Fibroblast of the conjunctiva (primary cell): ENCODE data around the gene NR3C2.

ENCODE experiments used
- DNase-seq: peaks from one replicate; pipeline ENCODE4 v3.0.0-alpha.2; 2010; ENCODE audit warnings: low read depth

Gene NR3C2

DNA sequence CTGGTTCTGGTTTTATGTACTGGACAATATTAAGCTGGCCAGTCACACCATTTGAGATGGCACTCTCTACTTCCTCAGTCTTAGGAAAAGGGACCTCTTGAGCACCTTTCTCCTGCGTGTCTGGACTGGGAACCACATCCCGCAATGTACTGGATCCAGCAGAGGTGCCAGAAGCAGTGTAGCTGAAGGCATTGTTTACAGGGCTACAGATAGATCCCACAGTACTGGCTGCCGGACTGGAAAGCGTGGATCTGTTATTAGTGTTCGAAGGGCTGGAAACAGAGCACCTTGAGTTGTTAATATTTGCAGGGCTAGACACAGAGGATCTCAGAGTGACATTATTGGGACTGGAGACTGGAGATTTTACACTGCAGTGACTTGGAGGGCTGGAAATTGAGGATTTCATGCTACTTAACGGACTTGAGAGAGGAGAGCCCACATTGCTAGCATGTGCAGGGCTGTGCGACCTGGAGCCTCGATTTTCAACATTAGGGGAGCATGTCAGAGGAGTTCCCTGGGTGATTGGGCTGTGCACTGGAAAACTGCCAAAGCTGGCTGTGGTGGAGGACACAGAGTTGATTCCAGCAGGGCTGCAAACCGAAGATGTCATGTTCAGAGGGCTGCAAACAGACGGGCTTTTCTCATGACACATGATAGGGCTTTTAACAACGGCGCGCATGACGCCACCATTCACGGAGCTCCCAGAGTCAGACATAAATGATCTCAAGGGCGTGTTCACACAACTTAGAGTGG is 6.4 kb downstream of the NR3C2 start:
- no peak for DNase-seq

DNA sequence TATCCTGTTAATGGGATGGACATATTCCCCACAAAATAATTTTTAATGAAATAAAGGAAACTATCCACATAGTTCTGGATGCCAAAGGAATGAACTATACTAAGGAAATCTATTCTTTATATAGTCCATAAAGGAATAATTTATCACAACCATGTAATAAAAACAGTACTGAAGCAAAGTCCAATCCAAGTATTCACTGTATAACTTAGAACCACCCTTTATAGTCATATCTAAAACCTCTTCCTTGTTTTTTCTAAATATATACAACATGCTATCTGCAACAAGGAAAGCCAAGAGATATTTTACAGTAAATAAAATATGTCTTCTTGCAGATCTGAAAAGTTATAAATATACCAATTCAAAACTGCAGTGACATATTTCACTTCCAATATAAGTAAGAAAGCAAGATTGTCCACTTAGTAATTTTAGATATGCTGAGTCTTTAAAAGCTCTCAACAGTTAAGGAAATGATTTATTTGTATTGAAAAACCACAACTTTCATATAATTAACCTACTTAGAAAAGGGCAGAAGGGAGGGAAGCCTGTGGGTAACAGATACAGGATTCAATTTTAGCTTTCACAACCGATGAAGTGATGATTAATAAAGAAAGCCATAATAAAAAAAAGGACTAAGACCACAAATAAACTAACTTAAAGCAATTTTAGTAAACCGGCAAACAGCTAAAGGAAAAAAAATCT is 8.0 kb downstream of the NR3C2 start:
- DNase-seq = no peak

DNA sequence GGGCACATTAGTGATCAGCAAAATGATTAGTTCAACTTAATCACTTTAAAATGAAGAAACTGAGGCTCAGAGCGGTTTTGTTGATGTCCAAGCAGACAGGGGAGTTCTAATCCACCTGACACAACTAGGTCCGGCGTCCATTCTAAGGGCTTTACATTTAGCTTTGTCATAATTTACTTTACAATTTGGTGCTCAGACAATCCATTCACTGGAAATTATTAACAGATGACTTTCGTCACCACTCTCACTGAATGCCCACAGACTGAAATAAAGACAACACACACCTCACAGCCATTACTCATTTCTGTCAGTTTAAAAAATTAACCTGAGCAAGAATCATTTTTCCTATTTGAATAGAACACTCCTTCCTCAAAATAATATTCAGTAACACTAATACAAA is 10.8 kb downstream of the NR3C2 start:
- DNase-seq = no peak

DNA sequence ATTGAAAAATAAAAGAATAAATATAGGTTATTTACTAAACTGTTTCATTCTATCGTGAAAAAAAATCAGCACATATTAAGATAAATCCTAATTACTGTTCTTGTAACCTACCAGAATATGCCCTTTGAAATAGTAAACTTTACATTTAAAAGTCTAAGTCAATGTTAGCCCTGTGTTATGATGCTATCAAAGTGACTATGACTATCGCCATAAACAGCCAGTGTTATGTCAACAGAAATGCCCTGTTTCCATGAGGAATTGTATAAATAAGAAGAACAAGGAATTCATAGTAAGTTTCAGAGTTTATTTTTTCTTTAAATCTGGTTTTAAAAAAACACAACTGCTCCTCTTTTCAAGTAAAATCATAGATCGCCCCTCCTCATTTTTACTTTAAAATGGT is 11.4 kb downstream of the NR3C2 start:
- DNase-seq = no peak

GRCh38 chr4:148429206-148429605 is 13.0 kb downstream of the NR3C2 start:
- no peak for DNase-seq

DNA sequence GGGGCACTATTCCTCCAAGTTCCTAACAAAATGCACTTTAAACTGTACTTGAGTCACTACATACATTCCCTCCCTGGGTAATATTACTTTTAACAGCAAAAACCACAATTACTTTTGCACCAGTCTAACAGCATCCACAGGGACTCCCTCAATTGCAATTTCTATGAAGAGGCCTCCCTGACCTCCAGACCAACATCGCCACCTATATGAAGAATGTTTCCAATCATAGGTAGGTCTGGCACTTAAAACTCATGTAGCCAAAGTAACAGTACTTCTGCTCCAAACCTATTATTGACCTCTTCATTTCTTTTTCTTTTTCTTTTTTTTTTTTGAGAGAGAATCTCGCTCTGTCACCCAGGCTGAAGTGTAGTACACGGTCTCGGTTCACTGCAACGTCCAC is 15.6 kb downstream of the NR3C2 start:
- no peak for DNase-seq

DNA sequence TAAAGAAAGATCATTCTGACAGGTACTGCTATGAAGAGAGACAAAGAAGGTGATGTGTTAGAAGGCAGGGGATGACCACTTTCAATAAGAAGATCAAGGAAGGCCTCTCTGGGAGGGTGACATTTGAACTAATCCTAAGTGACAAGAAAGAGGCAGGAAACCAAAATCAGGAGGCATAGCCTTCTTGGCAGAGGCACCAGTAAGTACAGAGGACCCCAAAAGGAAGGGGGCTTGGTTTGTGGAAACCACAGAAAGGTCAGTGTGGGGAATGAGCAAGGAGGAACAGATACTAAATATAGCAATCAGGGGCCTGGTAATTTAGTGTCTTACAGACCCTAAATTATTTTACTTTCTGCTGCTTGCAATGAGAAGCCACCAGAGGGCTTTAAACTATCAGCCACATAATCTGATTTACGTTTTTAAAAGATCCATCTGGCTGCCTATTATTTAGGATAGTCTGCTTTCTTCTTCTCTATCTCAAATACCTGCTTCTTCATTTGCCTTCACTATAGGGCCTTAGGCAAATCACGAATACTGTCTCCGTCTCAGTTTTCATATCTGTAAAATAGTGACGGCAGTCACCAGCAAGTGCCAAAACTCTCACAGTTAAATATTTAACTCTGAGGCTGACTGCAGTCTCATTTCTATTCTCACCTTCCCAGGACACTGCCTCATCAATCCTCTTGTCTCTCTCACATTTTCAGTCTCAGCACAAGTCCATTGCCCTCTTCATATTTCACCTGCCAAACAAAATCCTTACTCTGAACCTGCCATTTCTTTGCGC is 16.7 kb downstream of the NR3C2 start:
- DNase-seq = no peak

- DNase-seq = no peak
Measured at GRCh38 chr4:148420397-148420796, 21.8 kb downstream of the NR3C2 start.

DNA sequence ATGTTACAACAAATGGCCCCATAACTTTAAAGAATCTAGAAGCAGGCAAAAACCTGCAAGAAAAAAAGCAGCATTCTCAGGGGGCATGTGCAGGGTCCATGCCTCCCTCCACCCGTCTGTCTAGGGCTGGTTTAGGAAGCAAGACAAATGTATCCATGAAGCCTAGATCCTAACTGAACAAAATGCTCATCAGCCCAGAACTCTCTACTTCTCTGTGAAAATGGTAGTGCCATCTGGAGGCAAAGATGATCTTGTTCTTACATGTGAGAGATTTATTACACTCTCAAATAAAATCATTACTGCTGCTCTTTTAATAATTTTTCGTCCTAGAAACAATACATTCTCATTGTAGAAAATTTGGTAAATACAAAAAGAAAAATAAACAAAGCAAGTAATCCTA is 26.7 kb downstream of the NR3C2 start:
- no peak for DNase-seq

DNA sequence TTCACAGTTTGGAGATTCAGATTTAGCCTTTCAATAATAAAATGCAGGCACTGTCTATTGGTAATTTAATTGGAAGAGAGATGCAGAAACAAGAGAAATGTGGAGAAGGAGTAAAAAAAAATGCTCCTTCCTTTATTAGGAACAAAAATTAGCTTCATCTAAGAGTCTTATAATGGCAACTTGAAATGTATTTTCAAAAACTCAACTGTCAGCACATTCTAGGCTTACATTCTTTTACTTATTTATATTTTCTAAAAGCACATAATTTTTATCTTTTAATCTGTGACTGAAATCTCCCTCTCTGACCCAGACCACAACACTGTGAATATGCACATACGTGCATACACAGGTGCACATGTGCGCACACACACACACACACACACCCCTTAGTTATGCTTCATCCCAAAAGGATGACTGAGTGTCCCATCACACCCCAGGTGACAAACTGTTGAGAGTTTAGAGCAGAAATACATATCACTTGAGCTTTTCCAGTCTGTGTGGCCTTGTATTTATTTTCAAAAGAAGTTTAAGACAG is 29.7 kb downstream of the NR3C2 start:
- DNase-seq = no peak

- DNase-seq = no peak
Measured at GRCh38 chr4:148405161-148405893, 36.9 kb downstream of the NR3C2 start.

GRCh38 chr4:148398988-148399387 is 43.2 kb downstream of the NR3C2 start:
- DNase-seq = no peak

DNA sequence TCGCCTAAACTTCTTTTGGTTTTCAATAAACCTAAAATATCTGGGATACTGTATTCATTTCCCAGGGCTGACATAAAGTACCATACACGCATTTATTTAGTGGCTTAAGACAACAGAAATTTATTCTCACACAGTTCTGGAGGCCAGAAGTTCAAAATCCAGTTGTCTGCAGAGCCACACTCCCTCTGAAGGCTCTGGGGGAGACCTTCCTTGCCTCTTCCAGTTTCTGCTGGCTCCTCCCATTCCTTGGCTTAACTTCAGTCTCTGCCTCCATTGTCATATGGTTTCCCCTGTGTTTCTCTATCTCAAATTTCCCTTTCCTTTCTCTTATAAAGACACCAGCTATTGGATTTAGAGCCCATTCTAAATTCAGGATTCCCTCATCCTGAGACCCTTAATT is 44.4 kb downstream of the NR3C2 start:
- DNase-seq = no peak

DNA sequence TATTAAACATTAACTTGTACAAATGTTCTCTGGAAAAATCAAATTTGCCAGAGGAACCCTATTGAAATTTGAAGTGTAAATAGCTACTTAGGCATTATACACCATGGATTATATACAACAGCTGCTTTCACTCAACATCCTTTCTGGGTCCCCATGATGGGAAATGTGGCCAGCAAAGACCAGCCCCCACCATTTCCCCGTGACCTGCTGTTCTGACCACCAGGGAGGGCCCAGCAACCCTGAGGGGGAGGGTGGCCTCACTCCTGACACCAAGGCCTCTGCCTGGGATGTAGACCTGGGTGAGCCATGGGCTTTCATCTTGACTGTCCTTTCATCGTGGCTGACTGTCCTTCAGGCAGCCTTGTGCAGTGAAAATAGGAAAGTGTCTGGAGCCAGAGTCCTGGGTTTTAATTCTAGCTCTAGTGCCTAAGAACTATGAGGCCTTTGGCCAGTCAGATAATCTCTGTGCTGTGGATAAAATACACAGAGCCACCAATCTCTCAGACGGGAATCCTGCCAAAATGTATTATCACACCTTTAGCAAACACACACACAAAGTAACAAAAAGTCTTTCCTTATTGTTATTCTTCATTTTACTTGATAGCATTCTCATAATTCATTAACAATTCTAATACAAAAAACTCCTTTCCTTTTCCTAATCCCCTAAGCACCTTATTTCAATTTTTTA is 45.1 kb downstream of the NR3C2 start:
- no peak for DNase-seq

- DNase-seq = no peak
Measured at GRCh38 chr4:148395771-148396170, 46.4 kb downstream of the NR3C2 start.

DNA sequence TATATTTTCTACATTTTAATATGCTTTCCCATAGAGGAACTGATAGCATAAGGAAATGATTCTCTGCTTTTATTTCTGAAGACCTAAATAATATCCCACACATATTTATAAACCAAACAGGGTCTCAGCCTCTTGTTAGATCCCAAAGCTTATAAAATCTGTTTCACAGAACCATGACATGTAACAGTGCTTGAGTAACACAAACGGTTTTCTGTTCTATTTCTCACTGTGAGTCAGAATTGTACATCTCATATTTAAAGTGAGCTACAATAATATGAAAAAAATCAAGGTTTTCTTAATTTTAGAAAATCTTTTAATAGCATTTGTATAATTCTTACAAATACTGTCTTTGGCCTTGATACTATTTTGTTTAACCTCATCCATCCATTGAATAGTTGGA is 51.2 kb downstream of the NR3C2 start:
- no peak for DNase-seq

DNA sequence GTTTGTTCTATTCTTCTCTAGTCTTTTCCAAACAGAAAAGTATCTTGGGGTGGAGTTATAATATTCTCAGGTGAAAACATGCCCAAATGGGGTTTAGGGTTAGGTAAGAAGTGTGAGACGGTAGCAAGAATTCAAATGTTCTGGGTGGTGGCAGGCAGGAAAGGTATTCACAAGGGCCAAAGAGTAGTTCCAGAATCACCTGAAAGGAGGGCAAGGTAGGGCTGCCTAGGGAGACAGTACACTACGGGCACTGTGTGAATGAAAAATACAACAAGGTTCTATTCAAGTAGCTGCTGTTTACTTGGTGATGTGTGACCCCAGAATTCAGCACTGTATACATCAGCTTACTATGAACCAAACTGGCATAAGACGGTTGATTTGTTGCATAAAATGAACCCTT is 51.9 kb downstream of the NR3C2 start:
- DNase-seq = no peak

- no peak for DNase-seq
Measured at GRCh38 chr4:148380291-148380690, 61.9 kb downstream of the NR3C2 start.

GRCh38 chr4:148376151-148376550 is 66.1 kb downstream of the NR3C2 start:
- DNase-seq = no peak

GRCh38 chr4:148375584-148375983 is 66.6 kb downstream of the NR3C2 start:
- no peak for DNase-seq

DNA sequence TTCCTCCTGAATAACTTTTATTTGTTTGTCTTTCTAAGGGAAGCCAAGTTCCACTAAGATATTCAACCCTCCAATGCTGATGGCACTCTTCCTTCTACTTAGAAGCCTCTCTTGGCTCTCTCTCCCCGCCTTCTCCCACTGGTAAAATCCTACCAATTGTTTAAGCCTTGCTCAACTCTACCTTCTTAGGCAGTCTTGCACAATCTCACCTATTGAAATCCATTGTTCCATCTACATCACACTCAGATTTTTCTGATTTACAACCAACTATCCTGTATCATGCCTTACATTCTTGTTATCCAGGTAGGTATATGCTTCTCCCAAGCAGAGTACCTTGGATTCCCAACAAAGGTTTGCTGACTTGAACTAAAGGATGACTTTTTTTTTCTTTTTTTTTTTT is 69.1 kb downstream of the NR3C2 start:
- no peak for DNase-seq

DNA sequence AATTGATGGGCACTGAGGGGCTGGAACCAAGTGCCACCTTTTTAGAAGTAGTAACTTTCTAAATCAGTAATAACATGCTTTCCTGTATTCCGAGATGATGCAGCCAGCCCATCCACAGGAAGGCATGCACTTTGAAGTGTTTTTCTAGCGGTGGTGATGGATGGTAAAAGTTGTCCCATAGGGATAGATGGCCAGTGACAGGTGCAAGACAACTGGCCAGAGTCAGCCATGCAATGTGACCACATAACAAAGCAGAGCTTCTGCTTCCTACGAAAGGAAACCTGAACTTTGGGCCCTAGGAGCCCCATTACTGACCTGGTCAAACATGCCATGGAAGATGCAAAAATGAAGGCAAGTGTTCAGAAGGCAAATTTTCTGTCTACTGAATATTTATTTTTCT is 72.3 kb downstream of the NR3C2 start:
- no peak for DNase-seq
